A549 (cell line): Measurements from ENCODE around the gene ATP9A. TPM values are rescaled to one million over a fixed set of nuclear protein-coding genes. Genes with fewer than 3 reads are reported as not detected.
A peak's percentile ranks its signal among the peaks of the same experiment; 100 is the strongest.

ENCODE experiments used
- ATAC-seq, 2 experiments: fragments of 200-7000 bp in 1 of 2; fragments of >200 bp in 1 of 2; cut with Nextera tagmentation in 1 of 2; cut with Tn5 transposase in 1 of 2; 3 replicates each; pipeline versions ENCODE4 v1.8.0 to v1.9.1; 2018 to 2020; ENCODE audit warnings: mild to moderate bottlenecking in 1 of 2, moderate library complexity in 1 of 2
- CTCF ChIA-PET: fragments of 300-600 bp; sonication (Branson Sonifier 250); formaldehyde crosslinking; extraction: SDS; loops from one replicate; lab custom pipeline; 2021; ENCODE audit warnings: antibody characterized with exemption, inconsistent platforms; lab: Yijun Ruan, JAX
- POLR2A ChIA-PET: fragments of 350-600 bp; formaldehyde crosslinking; extraction: SDS; loops from one replicate; lab custom pipeline; 2021; ENCODE audit warnings: antibody characterized with exemption, inconsistent platforms; lab: Yijun Ruan, JAX
- DNase-seq, 2 experiments: peaks; one replicate each; pipeline versions ENCODE4 v3.0.0 to v3.0.0-alpha.2; 2011 to 2016; ENCODE audit warnings: low read depth in 1 of 2, low spot score in 1 of 2
- FAIRE-seq: peaks from 2 replicates; lab custom pipeline; 2011; peaks lifted over from hg19 to GRCh38; lab: Jason Lieb, UNC
- H3K27ac ChIP-seq, 2 experiments: fragments of >200 bp; sonication (Bioruptor Twin); formaldehyde crosslinking; 3 replicates each; pipeline ENCODE4 v1.5.1; 2016 to 2017
- H3K4me1 ChIP-seq: fragments of >200 bp; sonication (Bioruptor Twin); formaldehyde crosslinking; 3 replicates; pipeline ENCODE4 v1.6.1; 2016
- H3K4me2 ChIP-seq: fragments of >200 bp; sonication (Bioruptor Twin); formaldehyde crosslinking; 3 replicates; pipeline ENCODE4 v1.6.1; 2016
- H3K4me3 ChIP-seq: fragments of >200 bp; sonication (Bioruptor Twin); formaldehyde crosslinking; 3 replicates; pipeline ENCODE4 v1.5.1; 2016
- H3K9me3 ChIP-seq: fragments of >200 bp; sonication (Bioruptor Twin); formaldehyde crosslinking; 3 replicates; pipeline ENCODE4 v1.6.1; 2016
- CBX2 ChIP-seq: fragments of 200-600 bp; sonication (generic); IDR thresholded peaks from 2 replicates; pipeline ENCODE4 v1.6.1; 2016; ENCODE audit warnings: low read depth, mild to moderate bottlenecking, borderline replicate concordance
- CEBPB ChIP-seq, 2 experiments: fragments of >200 bp in 1 of 2; sonication (Bioruptor Twin) in 1 of 2; formaldehyde crosslinking in 1 of 2; IDR thresholded peaks; 2 replicates each; pipeline ENCODE4 v1.6.1; 2012 to 2016
- CHD2 ChIP-seq: fragments of 150-350 bp; IDR thresholded peaks from 2 replicates; pipeline ENCODE4 v1.6.1; 2014; ENCODE audit warnings: low read length; ENCODE audit not compliant: partially characterized antibody
- CHD4 ChIP-seq: fragments of 200-600 bp; sonication (generic); IDR thresholded peaks from 2 replicates; pipeline ENCODE4 v1.6.1; 2016; ENCODE audit warnings: antibody characterized with exemption, mild to moderate bottlenecking, borderline replicate concordance
- EHF ChIP-seq: fragments of 250-450 bp; sonication (Bioruptor Pico); IDR thresholded peaks from 2 replicates; pipeline ENCODE4 v1.5.0; 2020; ENCODE audit warnings: mild to moderate bottlenecking
- EHMT2 ChIP-seq: fragments of 200-600 bp; sonication (generic); IDR thresholded peaks from 2 replicates; pipeline ENCODE4 v1.6.1; 2016; ENCODE audit warnings: antibody characterized with exemption, low read depth, mild to moderate bottlenecking, moderate library complexity
- HOXA7 ChIP-seq: fragments of 250-450 bp; sonication (Bioruptor Pico); IDR thresholded peaks from 2 replicates; pipeline ENCODE4 v1.5.0; 2020; ENCODE audit warnings: mild to moderate bottlenecking, moderate library complexity
- HOXB13 ChIP-seq: fragments of 250-450 bp; sonication (Bioruptor Pico); IDR thresholded peaks from 2 replicates; pipeline ENCODE4 v1.5.0; 2020; ENCODE audit warnings: low read depth, mild to moderate bottlenecking, moderate library complexity
- HOXB5 ChIP-seq: fragments of 250-450 bp; sonication (Bioruptor Pico); IDR thresholded peaks from 2 replicates; pipeline ENCODE4 v1.5.0; 2020; ENCODE audit warnings: mild to moderate bottlenecking, moderate library complexity
- JUN ChIP-seq, 2 experiments: fragments of >200 bp; sonication (Bioruptor Twin); formaldehyde crosslinking; IDR thresholded peaks; 2 replicates in 1 of 2; 3 replicates in 1 of 2; pipeline ENCODE4 v1.6.1; 2016 to 2017
- KDM1A ChIP-seq: fragments of 200-600 bp; sonication (generic); IDR thresholded peaks from 2 replicates; pipeline ENCODE4 v1.6.1; 2016; ENCODE audit warnings: low read depth, mild to moderate bottlenecking
- MYC ChIP-seq: IDR thresholded peaks from 2 replicates; pipeline ENCODE4 v1.6.1; 2012; ENCODE audit warnings: mild to moderate bottlenecking, inconsistent platforms, low read length, improper control_type of control experiment, borderline replicate concordance
- NFE2L2 ChIP-seq: fragments of 150-350 bp; conservative IDR thresholded peaks from 2 replicates; pipeline ENCODE4 v1.6.1; 2014; ENCODE audit warnings: low read length
- NR3C1 ChIP-seq: fragments of >200 bp; sonication (Bioruptor Twin); formaldehyde crosslinking; IDR thresholded peaks from 3 replicates; pipeline ENCODE4 v1.6.1; 2017
- POLR2A ChIP-seq: IDR thresholded peaks from 2 replicates; pipeline ENCODE4 v1.6.1; 2012; ENCODE audit warnings: mild to moderate bottlenecking, low read length
- POLR2AphosphoS2 ChIP-seq: conservative IDR thresholded peaks from 2 replicates; pipeline ENCODE4 v1.6.1; 2012; ENCODE audit warnings: low read length, improper control_type of control experiment, inconsistent platforms
- RAD21 ChIP-seq, 2 experiments: fragments of >200 bp in 1 of 2; sonication (Bioruptor Twin) in 1 of 2; formaldehyde crosslinking in 1 of 2; IDR thresholded peaks in 1 of 2; conservative IDR thresholded peaks in 1 of 2; 2 replicates in 1 of 2; 3 replicates in 1 of 2; pipeline ENCODE4 v1.6.1; 2012 to 2018; ENCODE audit warnings: inconsistent platforms in 1 of 2
- RFX5 ChIP-seq: fragments of 450-650 bp; IDR thresholded peaks from 2 replicates; pipeline ENCODE4 v1.7.1; 2014; ENCODE audit warnings: antibody characterized with exemption, mild to moderate bottlenecking, moderate library complexity
- RNF2 ChIP-seq: fragments of 200-600 bp; sonication (generic); IDR thresholded peaks from 2 replicates; pipeline ENCODE4 v1.6.1; 2016; ENCODE audit warnings: low read depth, mild to moderate bottlenecking, antibody characterized with exemption, moderate library complexity, borderline replicate concordance
- SREBF2 ChIP-seq: fragments of 450-650 bp; IDR thresholded peaks from 2 replicates; pipeline ENCODE4 v1.6.1; 2014; ENCODE audit warnings: mild to moderate bottlenecking, moderate library complexity
- TFCP2L1 ChIP-seq: fragments of 250-450 bp; sonication (Bioruptor Pico); IDR thresholded peaks from 2 replicates; pipeline ENCODE4 v1.5.0; 2021; ENCODE audit warnings: mild to moderate bottlenecking
- TP53 ChIP-seq: fragments of 250-450 bp; sonication (Bioruptor Pico); IDR thresholded peaks from 2 replicates; pipeline ENCODE4 v1.5.0; 2021; ENCODE audit warnings: mild to moderate bottlenecking, moderate library complexity
- ZC3H11A ChIP-seq: fragments of 450-650 bp; IDR thresholded peaks from 2 replicates; pipeline ENCODE4 v1.6.1; 2014; ENCODE audit warnings: antibody characterized with exemption, mild to moderate bottlenecking
- ZNF302 ChIP-seq: fragments of 250-450 bp; sonication (Bioruptor Pico); IDR thresholded peaks from 2 replicates; pipeline ENCODE4 v1.9.0; 2021; ENCODE audit warnings: inconsistent platforms, mild to moderate bottlenecking, moderate library complexity
- WGBS: methylation state at CpG from one replicate; pipeline ENCODE4 v1.1.6; 2017; ENCODE audit errors: missing lambda C conversion rate; 5-methylcytosine and 5-hydroxymethylcytosine counted together
- polyA plus RNA-seq, 4 experiments: library from polyadenylated mRNA; depleted of rRNA in 3 of 4; stranded (reverse); fragments of >200 nt; fragmentation: RNase III in 1 of 4; extraction: RNeasy Plus Mini Kit Qiagen cat#74134 plus additional on column Dnase treatment in 1 of 4; gene quantifications; 2 replicates in 3 of 4; 3 replicates in 1 of 4; pipeline ENCODE4 v1.2.3, GENCODE V29; 2011 to 2017
- TF ChIP-seq, protein P1 (sequence below): fragments of >200 bp; sonication (Bioruptor Twin); formaldehyde crosslinking; IDR thresholded peaks from 3 replicates; pipeline ENCODE4 v1.6.1; 2016
- TF ChIP-seq, protein P2 (sequence below): fragments of 250-450 bp; sonication (Bioruptor Pico); IDR thresholded peaks from 2 replicates; pipeline ENCODE4 v1.5.0; 2021; ENCODE audit warnings: mild to moderate bottlenecking, moderate library complexity, borderline replicate concordance
- TF ChIP-seq, protein P3 (sequence below): IDR thresholded peaks from 2 replicates; pipeline ENCODE4 v1.6.1; 2012; ENCODE audit warnings: low read depth, borderline replicate concordance
- TF ChIP-seq, protein P4 (sequence below): IDR thresholded peaks from 2 replicates; pipeline ENCODE4 v1.6.1; 2012

The ATP9A gene
- polyA plus RNA-seq, 2 of the 4 experiments (the other 2 are of a cell fraction) = 9.9 to 23.6 TPM

DNA sequence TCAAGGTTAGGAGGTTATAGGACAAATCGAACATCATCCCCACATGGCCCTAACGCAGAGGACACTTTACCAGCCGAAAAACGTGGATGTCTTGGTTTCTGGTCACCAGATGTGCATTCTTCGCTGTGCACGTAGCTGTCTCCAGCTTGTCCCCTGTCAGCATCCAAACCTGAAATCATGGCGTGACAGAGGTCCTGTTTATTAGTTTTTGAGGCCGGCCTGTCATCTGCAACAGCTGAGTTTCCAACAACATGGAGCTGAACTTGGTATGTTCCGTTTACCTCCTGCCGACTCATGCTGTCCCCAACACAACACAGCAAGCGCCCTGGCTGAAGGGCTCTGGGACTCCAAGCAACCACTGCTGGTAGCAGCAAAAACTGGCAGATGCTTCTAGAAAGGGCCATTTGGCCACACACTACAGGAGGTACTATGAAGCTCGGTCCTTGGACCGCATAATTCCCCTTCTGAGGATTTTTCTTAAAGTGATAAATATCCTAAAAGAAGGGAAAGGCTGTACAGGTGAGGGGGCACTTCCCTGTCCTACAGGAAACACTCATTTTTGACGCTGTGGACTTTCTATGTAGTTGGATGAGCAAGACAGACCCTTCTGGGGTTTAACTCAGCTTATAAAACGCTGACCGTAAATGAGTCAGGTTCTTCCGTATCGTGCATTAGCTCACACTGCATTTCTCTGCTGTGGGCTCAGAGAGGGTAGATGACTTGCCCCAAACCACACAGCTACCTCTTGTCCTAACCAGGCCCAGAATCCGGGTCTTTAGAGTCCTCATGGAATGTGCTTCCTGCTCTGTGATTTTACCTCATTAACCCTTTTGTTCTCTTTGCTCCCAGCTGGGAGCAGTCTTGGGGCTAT is 146.0 kb downstream of the ATP9A start:
- H3K27ac ChIP-seq = peak overlapping the region in 1 of 2 experiments; percentile 49; a peak in 1 of 6 replicates
- FAIRE-seq (no peak), ATAC-seq (no peak), DNase-seq (no peak)
- H3K9me3 ChIP-seq = no peaks in the 10 kb centered on the region
- H3K4me3 ChIP-seq = no peak overlapping the region
- WGBS = 87% methylated on average over 19 of the region's 19 CpGs
- TF ChIP-seq, protein P1, sequence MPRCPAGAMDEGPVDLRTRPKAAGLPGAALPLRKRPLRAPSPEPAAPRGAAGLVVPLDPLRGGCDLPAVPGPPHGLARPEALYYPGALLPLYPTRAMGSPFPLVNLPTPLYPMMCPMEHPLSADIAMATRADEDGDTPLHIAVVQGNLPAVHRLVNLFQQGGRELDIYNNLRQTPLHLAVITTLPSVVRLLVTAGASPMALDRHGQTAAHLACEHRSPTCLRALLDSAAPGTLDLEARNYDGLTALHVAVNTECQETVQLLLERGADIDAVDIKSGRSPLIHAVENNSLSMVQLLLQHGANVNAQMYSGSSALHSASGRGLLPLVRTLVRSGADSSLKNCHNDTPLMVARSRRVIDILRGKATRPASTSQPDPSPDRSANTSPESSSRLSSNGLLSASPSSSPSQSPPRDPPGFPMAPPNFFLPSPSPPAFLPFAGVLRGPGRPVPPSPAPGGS = no peak
- no peak for TF ChIP-seq ZC3H11A
- no peak for TF ChIP-seq KDM1A
- TF ChIP-seq CEBPB (IDR thresholded peaks at IDR 0.05) = no peak
- TF ChIP-seq, protein P2, sequence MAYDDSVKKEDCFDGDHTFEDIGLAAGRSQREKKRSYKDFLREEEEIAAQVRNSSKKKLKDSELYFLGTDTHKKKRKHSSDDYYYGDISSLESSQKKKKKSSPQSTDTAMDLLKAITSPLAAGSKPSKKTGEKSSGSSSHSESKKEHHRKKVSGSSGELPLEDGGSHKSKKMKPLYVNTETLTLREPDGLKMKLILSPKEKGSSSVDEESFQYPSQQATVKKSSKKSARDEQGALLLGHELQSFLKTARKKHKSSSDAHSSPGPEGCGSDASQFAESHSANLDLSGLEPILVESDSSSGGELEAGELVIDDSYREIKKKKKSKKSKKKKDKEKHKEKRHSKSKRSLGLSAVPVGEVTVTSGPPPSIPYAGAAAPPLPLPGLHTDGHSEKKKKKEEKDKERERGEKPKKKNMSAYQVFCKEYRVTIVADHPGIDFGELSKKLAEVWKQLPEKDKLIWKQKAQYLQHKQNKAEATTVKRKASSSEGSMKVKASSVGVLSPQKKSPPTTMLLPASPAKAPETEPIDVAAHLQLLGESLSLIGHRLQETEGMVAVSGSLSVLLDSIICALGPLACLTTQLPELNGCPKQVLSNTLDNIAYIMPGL (CRISPR knock-in tag) = no peak
- TF ChIP-seq HOXA7 = no peak
- TF ChIP-seq NFE2L2 = no peak
- TF ChIP-seq, protein P3, sequence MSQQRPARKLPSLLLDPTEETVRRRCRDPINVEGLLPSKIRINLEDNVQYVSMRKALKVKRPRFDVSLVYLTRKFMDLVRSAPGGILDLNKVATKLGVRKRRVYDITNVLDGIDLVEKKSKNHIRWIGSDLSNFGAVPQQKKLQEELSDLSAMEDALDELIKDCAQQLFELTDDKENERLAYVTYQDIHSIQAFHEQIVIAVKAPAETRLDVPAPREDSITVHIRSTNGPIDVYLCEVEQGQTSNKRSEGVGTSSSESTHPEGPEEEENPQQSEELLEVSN = no peak
- TF ChIP-seq CHD4 = no peak
- no peak for TF ChIP-seq JUN (IDR thresholded peaks at IDR 0.05)
- TF ChIP-seq, protein P4, sequence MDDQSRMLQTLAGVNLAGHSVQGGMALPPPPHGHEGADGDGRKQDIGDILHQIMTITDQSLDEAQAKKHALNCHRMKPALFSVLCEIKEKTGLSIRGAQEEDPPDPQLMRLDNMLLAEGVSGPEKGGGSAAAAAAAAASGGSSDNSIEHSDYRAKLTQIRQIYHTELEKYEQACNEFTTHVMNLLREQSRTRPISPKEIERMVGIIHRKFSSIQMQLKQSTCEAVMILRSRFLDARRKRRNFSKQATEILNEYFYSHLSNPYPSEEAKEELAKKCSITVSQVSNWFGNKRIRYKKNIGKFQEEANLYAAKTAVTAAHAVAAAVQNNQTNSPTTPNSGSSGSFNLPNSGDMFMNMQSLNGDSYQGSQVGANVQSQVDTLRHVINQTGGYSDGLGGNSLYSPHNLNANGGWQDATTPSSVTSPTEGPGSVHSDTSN = no peak
- TF ChIP-seq RAD21 (conservative IDR thresholded peaks at IDR 0.05 in 1 of 2, IDR thresholded peaks at IDR 0.05 in 1 of 2) = no peak
- H3K4me2 ChIP-seq = no peak overlapping the region
- ChIA-PET POLR2A (no interaction called here), CTCF (interaction anchor here (0.6 to 8.2 kb wide), 16 partner anchors 8 to 831 kb away, joined by 3 to 45 read pairs (median 3); no protein-coding TSS in a partner anchor)
- no peaks in the 10 kb centered on the region for H3K4me1 ChIP-seq

DNA sequence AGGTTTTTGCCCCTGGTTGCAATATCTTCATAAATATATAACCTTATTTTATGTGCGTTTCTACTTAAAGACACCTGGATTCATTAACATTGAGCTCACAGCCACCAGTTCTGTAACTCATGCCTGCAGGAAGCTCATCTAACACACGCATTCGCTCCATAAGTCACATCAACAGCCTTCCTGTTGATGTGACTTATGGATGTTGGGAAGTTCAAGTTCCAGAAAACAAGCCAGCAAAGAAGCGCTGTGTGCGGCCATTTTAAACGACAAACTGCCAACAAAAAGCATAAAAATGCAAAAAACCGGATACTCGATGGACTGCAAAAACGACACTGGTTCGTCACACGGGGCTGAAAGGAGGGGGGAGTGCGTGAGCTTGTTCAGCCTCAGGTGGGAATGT is 147.8 kb downstream of the ATP9A start:
- no peak overlapping the region for H3K4me3 ChIP-seq
- TF ChIP-seq CHD2 = no peak
- TF ChIP-seq NR3C1 = no peak
- TF ChIP-seq KDM1A = no peak
- TF ChIP-seq TFCP2L1 (CRISPR knock-in tag) = no peak
- TF ChIP-seq CHD4 = no peak
- TF ChIP-seq POLR2AphosphoS2 = no peak
- no peak for TF ChIP-seq EHF (CRISPR knock-in tag)
- no peak for TF ChIP-seq TP53 (CRISPR knock-in tag)
- TF ChIP-seq HOXB13 = no peak
- no peak for TF ChIP-seq EHMT2
- no peak for TF ChIP-seq CBX2
- no peak for TF ChIP-seq RAD21 (conservative IDR thresholded peaks at IDR 0.05 in 1 of 2, IDR thresholded peaks at IDR 0.05 in 1 of 2)
- TF ChIP-seq CEBPB (IDR thresholded peaks at IDR 0.05) = no peak
- no peak for TF ChIP-seq HOXB5 (CRISPR knock-in tag)
- TF ChIP-seq MYC = no peak
- no peak for TF ChIP-seq POLR2A
- TF ChIP-seq RNF2 = no peak
- TF ChIP-seq SREBF2 = no peak
- no peak for TF ChIP-seq ZNF302
- no peak for TF ChIP-seq RFX5
- no peak overlapping the region for H3K27ac ChIP-seq
- H3K9me3 ChIP-seq = no peaks in the 10 kb centered on the region
- ATAC-seq (no peak), DNase-seq (no peak), FAIRE-seq (no peak)
- ChIA-PET POLR2A (no interaction called here), CTCF (interaction anchor here (0.7 to 8.2 kb wide), 10 partner anchors 9 to 639 kb away, joined by 3 to 45 read pairs (median 4); no protein-coding TSS in a partner anchor)
- no peaks in the 10 kb centered on the region for H3K4me1 ChIP-seq
- WGBS = 96% methylated on average over 12 of the region's 12 CpGs
- no peak overlapping the region for H3K4me2 ChIP-seq
